Activated naive CD4-positive, alpha-beta T cell treated with anti-CD3 and anti-CD28 coated beads, Interleukin-2, amount 50 U/mL, for 72 hours (primary cell): ENCODE data around the gene CAMK1G. TPM values are rescaled to one million over a fixed set of nuclear protein-coding genes. Genes with fewer than 3 reads are reported as not detected.

Experiments
- ATAC-seq, 2 donors: fragments of 150-1000 bp; cut with Tn5 transposase; 2 replicates each; pipeline ENCODE4 v1.10.0; 2021; ENCODE audit warnings: mild to moderate bottlenecking in 2 of 2, moderate library complexity in 2 of 2
- DNase-seq, 2 donors: peaks; one replicate each; pipeline ENCODE4 v3.0.0; 2021 to 2022; ENCODE audit warnings: low spot score in 2 of 2
- H3K27ac Mint-ChIP-seq, 2 donors: one replicate each; pipeline ENCODE4 v1.8.0; 2022; ENCODE audit warnings: mild to moderate bottlenecking in 2 of 2, mixed read lengths in 2 of 2
- H3K36me3 Mint-ChIP-seq, 2 donors: one replicate each; pipeline ENCODE4 v1.8.0; 2022; ENCODE audit warnings: mixed read lengths in 2 of 2
- H3K9me3 Mint-ChIP-seq, 2 donors: one replicate each; pipeline ENCODE4 v1.8.0; 2022; ENCODE audit warnings: mixed read lengths in 2 of 2
- total RNA-seq, 2 donors: library from RNA; stranded (reverse); gene quantifications; one replicate each; pipeline ENCODE4 v1.2.3, GENCODE V29; 2022

The CAMK1G gene
- total RNA-seq, 2 donors from 2014 or later: not detected

GRCh38 chr1:209609791-209610630, 26.5 kb downstream of the CAMK1G start:
- Mint-ChIP-seq H3K36me3 (no peaks in the 10 kb centered on the region), H3K27ac (no peak overlapping the region)
- no peak for DNase-seq

GRCh38 chr1:209610631-209610905, 27.1 kb downstream of the CAMK1G start:
- DNase-seq (no peak), ATAC-seq (no peak)
- no peaks in the 10 kb centered on the region for H3K36me3 Mint-ChIP-seq
- peaks cover 0 to 5% of the 10 kb centered on the region in 2 donors for H3K9me3 Mint-ChIP-seq
- H3K27ac Mint-ChIP-seq: no peak overlapping the region

More at GRCh38 chr1:209609791-209610630, 26.5 kb downstream of the CAMK1G start:
- ATAC-seq: no peak
- H3K9me3 Mint-ChIP-seq: peaks cover 0 to 5% of the 10 kb centered on the region in 2 donors

GRCh38 chr1:209611771-209612570, 28.5 kb downstream of the CAMK1G start:
- Mint-ChIP-seq H3K27ac (no peak overlapping the region), H3K9me3 (peaks cover 0 to 4% of the 10 kb centered on the region in 2 donors), H3K36me3 (peaks cover 0 to 8% of the 10 kb centered on the region in 2 donors)
- ATAC-seq (no peak), DNase-seq (no peak)

GRCh38 chr1:209612646-209613399, 29.3 kb downstream of the CAMK1G start:
- no peak for DNase-seq
- H3K9me3 Mint-ChIP-seq: peaks cover 0 to 4% of the 10 kb centered on the region in 2 donors
- H3K36me3 Mint-ChIP-seq: peaks cover 0 to 8% of the 10 kb centered on the region in 2 donors
- H3K27ac Mint-ChIP-seq: no peak overlapping the region
- ATAC-seq: no peak

- DNase-seq: no peak
- H3K36me3 Mint-ChIP-seq: peaks cover 0 to 8% of the 10 kb centered on the region in 2 donors
- H3K9me3 Mint-ChIP-seq: peaks cover 0 to 4% of the 10 kb centered on the region in 2 donors
- ATAC-seq: no peak
- H3K27ac Mint-ChIP-seq: peak overlapping the region in 1 of 2 donors; percentile 37
These were observed 30.1 kb downstream of the CAMK1G start for GRCh38 chr1:209613400-209614150.

GRCh38 chr1:209614151-209614420, 30.6 kb downstream of the CAMK1G start:
- peaks cover 0 to 4% of the 10 kb centered on the region in 2 donors for H3K9me3 Mint-ChIP-seq
- no peak for ATAC-seq
- no peak overlapping the region for H3K27ac Mint-ChIP-seq

GRCh38 chr1:209614906-209615305, 31.4 kb downstream of the CAMK1G start:
- ATAC-seq (no peak), DNase-seq (no peak)
- peaks cover 0 to 4% of the 10 kb centered on the region in 2 donors for H3K9me3 Mint-ChIP-seq
- peaks cover 0 to 8% of the 10 kb centered on the region in 2 donors for H3K36me3 Mint-ChIP-seq
- H3K27ac Mint-ChIP-seq: no peak overlapping the region

More at GRCh38 chr1:209614151-209614420, 30.6 kb downstream of the CAMK1G start:
- no peak for DNase-seq
- peaks cover 0 to 8% of the 10 kb centered on the region in 2 donors for H3K36me3 Mint-ChIP-seq

GRCh38 chr1:209616366-209617046, 33.0 kb downstream of the CAMK1G start:
- H3K27ac Mint-ChIP-seq: no peak overlapping the region
- ATAC-seq (no peak), DNase-seq (no peak)
- H3K9me3 Mint-ChIP-seq: peaks cover 0 to 4% of the 10 kb centered on the region in 2 donors
- H3K36me3 Mint-ChIP-seq: peaks cover 0 to 8% of the 10 kb centered on the region in 2 donors

GRCh38 chr1:209617047-209617673, 33.6 kb downstream of the CAMK1G start:
- peaks cover 0 to 8% of the 10 kb centered on the region in 2 donors for H3K36me3 Mint-ChIP-seq
- no peak for ATAC-seq

GRCh38 chr1:209617755-209618154, 34.2 kb downstream of the CAMK1G start:
- DNase-seq (peak in 1 of 2 donors; percentile 35), ATAC-seq (no peak)
- Mint-ChIP-seq H3K36me3 (peaks cover 0 to 8% of the 10 kb centered on the region in 2 donors), H3K27ac (peak overlapping the region in 1 of 2 donors; percentile 9), H3K9me3 (peaks cover 0 to 4% of the 10 kb centered on the region in 2 donors)

More at GRCh38 chr1:209617047-209617673, 33.6 kb downstream of the CAMK1G start:
- H3K27ac Mint-ChIP-seq: no peak overlapping the region
- peak in 1 of 2 donors; percentile 44 for DNase-seq
- peaks cover 0 to 4% of the 10 kb centered on the region in 2 donors for H3K9me3 Mint-ChIP-seq

- Mint-ChIP-seq H3K9me3 (peaks cover 0 to 4% of the 10 kb centered on the region in 2 donors), H3K36me3 (peaks cover 0 to 8% of the 10 kb centered on the region in 2 donors), H3K27ac (no peak overlapping the region)
- ATAC-seq (no peak), DNase-seq (peak in 1 of 2 donors; percentile 47)
These were observed 34.8 kb downstream of the CAMK1G start for GRCh38 chr1:209618291-209618690.

GRCh38 chr1:209618756-209619420, 35.4 kb downstream of the CAMK1G start:
- H3K9me3 Mint-ChIP-seq: peaks cover 0 to 4% of the 10 kb centered on the region in 2 donors
- no peak overlapping the region for H3K27ac Mint-ChIP-seq
- DNase-seq (no peak), ATAC-seq (no peak)
- peaks cover 0 to 8% of the 10 kb centered on the region in 2 donors for H3K36me3 Mint-ChIP-seq

- ATAC-seq (no peak), DNase-seq (peak in 1 of 2 donors; percentile 21)
- Mint-ChIP-seq H3K9me3 (peaks cover 0 to 4% of the 10 kb centered on the region in 2 donors), H3K36me3 (peaks cover 0 to 8% of the 10 kb centered on the region in 2 donors), H3K27ac (no peak overlapping the region)
These were observed 36.4 kb downstream of the CAMK1G start for GRCh38 chr1:209619696-209620486.

GRCh38 chr1:209620487-209620884, 37.0 kb downstream of the CAMK1G start:
- no peak for ATAC-seq
- no peak for DNase-seq
- H3K9me3 Mint-ChIP-seq: peaks cover 0 to 4% of the 10 kb centered on the region in 2 donors
- H3K27ac Mint-ChIP-seq: peak overlapping the region in 1 of 2 donors; percentile 27
- peaks cover 0 to 8% of the 10 kb centered on the region in 2 donors for H3K36me3 Mint-ChIP-seq
